Neural crest cell (in vitro differentiated cells): ENCODE data around the gene SPOCK2. TPM values are rescaled to one million over a fixed set of nuclear protein-coding genes. Genes with fewer than 3 reads are reported as not detected.
"Not testable (repeated sequence)": the region's sequence is repeated elsewhere in the genome, so short reads cannot be mapped to it uniquely, and the experiment has no call there.

Experiments
- DNase-seq: peaks from one replicate; pipeline ENCODE4 v3.0.0; 2021; ENCODE audit warnings: low read depth, mixed read lengths, low spot score
- H3K27ac Mint-ChIP-seq: one replicate; pipeline ENCODE4 v1.8.0; 2021; ENCODE audit warnings: mild to moderate bottlenecking, mixed read lengths; ENCODE audit not compliant: unreplicated experiment
- H3K27me3 Mint-ChIP-seq: 2 replicates; pipeline ENCODE4 v1.8.0; 2021; ENCODE audit warnings: low read depth, mild to moderate bottlenecking, mixed read lengths
- H3K36me3 Mint-ChIP-seq: 2 replicates; pipeline ENCODE4 v1.8.0; 2021; ENCODE audit warnings: low read depth, mild to moderate bottlenecking, mixed read lengths
- H3K4me1 Mint-ChIP-seq: 2 replicates; pipeline ENCODE4 v1.8.0; 2021; ENCODE audit warnings: mixed read lengths
- H3K4me3 Mint-ChIP-seq: one replicate; pipeline ENCODE4 v1.8.0; 2021; ENCODE audit warnings: mild to moderate bottlenecking, mixed read lengths
- H3K9me3 Mint-ChIP-seq: 2 replicates; pipeline ENCODE4 v1.8.0; 2021; ENCODE audit warnings: mixed read lengths
- CTCF ChIP-seq: fragments of 200-600 bp; sonication (generic); conservative IDR thresholded peaks from 2 replicates; pipeline ENCODE4 v1.5.0; 2021; ENCODE audit warnings: antibody characterized with exemption, mild to moderate bottlenecking
- total RNA-seq: library from RNA; stranded (reverse); gene quantifications from 2 replicates; pipeline ENCODE4 v1.2.1, GENCODE V29; 2021

Gene SPOCK2
- total RNA-seq, 1 donor from 2014 or later, result 1.4 TPM

- DNase-seq, result no peak
- Mint-ChIP-seq H3K27ac (peak overlapping the region; percentile 71), H3K27me3 (no peaks in the 10 kb centered on the region), H3K36me3 (no peaks in the 10 kb centered on the region), H3K4me1 (peaks cover 48% of the 10 kb centered on the region), H3K9me3 (no peaks in the 10 kb centered on the region), H3K4me3 (no peak overlapping the region)
- no peak for TF ChIP-seq CTCF
Observed at GRCh38 chr10:72035252-72035887, 53.0 kb downstream of the SPOCK2 start.

- Mint-ChIP-seq H3K4me1 (peaks cover 51% of the 10 kb centered on the region), H3K36me3 (no peaks in the 10 kb centered on the region), H3K9me3 (no peaks in the 10 kb centered on the region), H3K27ac (no peak overlapping the region), H3K27me3 (no peaks in the 10 kb centered on the region), H3K4me3 (no peak overlapping the region)
- DNase-seq, result no peak
- no peak for TF ChIP-seq CTCF
Observed at GRCh38 chr10:72034761-72035160, 53.6 kb downstream of the SPOCK2 start.

- Mint-ChIP-seq H3K27me3 (no peaks in the 10 kb centered on the region), H3K4me3 (peak overlapping the region; percentile 41), H3K4me1 (peaks cover 45% of the 10 kb centered on the region), H3K36me3 (no peaks in the 10 kb centered on the region), H3K9me3 (no peaks in the 10 kb centered on the region), H3K27ac (no peak overlapping the region)
- no peak for TF ChIP-seq CTCF
- DNase-seq, result no peak
Observed at GRCh38 chr10:72034040-72034499, 54.3 kb downstream of the SPOCK2 start.

GRCh38 chr10:72032409-72033162 lies 55.8 kb downstream of the SPOCK2 start:
- H3K36me3 Mint-ChIP-seq, DNase-seq: not testable (repeated sequence)
- peaks cover 33% of the 10 kb centered on the region for H3K4me1 Mint-ChIP-seq

GRCh38 chr10:72031706-72032105 lies 56.6 kb downstream of the SPOCK2 start:
- Mint-ChIP-seq H3K27ac (no peak overlapping the region), H3K27me3 (no peaks in the 10 kb centered on the region), H3K4me3 (no peak overlapping the region), H3K9me3 (no peaks in the 10 kb centered on the region), H3K36me3 (no peaks in the 10 kb centered on the region), H3K4me1 (peaks cover 33% of the 10 kb centered on the region)
- no peak for DNase-seq
- TF ChIP-seq CTCF, result no peak

More at GRCh38 chr10:72032409-72033162, 55.8 kb downstream of the SPOCK2 start:
- not testable (repeated sequence) for H3K4me3 Mint-ChIP-seq, H3K27ac Mint-ChIP-seq, H3K9me3 Mint-ChIP-seq, H3K27me3 Mint-ChIP-seq
